SK-N-SH treated with all-trans-retinoic acid at 6 μM for 48 hours (cell line): ENCODE data around the gene CKM.
"Not testable (repeated sequence)": the region's sequence is repeated elsewhere in the genome, so short reads cannot be mapped to it uniquely, and the experiment has no call there.

ENCODE experiments used
- ARNTL ChIP-seq: fragments of 450-650 bp; formaldehyde crosslinking; IDR thresholded peaks from 2 replicates; pipeline ENCODE4 v1.5.0; 2020; ENCODE audit warnings: low read depth, mild to moderate bottlenecking, moderate library complexity, borderline replicate concordance
- CSDC2 ChIP-seq: fragments of 250-450 bp; sonication (Bioruptor Pico); IDR thresholded peaks from 2 replicates; pipeline ENCODE4 v1.5.0; 2020; ENCODE audit warnings: mild to moderate bottlenecking, moderate library complexity
- GLIS3 ChIP-seq: fragments of 250-450 bp; sonication (Bioruptor Pico); IDR thresholded peaks from 2 replicates; pipeline ENCODE4 v1.5.0; 2020; ENCODE audit warnings: mild to moderate bottlenecking, moderate library complexity
- OSR1 ChIP-seq: fragments of 250-450 bp; sonication (Bioruptor Pico); IDR thresholded peaks from 2 replicates; pipeline ENCODE4 v1.8.0; 2022; ENCODE audit warnings: moderate library complexity, mild to moderate bottlenecking, inconsistent platforms
- PPARA ChIP-seq: fragments of 250-450 bp; sonication (Bioruptor Pico); IDR thresholded peaks from 2 replicates; pipeline ENCODE4 v1.5.0; 2020; ENCODE audit warnings: mild to moderate bottlenecking, borderline replicate concordance
- RARB ChIP-seq: fragments of 250-450 bp; sonication (Bioruptor Pico); IDR thresholded peaks from 2 replicates; pipeline ENCODE4 v1.8.0; 2021; ENCODE audit warnings: mild to moderate bottlenecking, moderate library complexity
- SNAI2 ChIP-seq: fragments of 250-450 bp; sonication (Bioruptor Pico); IDR thresholded peaks from 2 replicates; pipeline ENCODE4 v1.5.0; 2020; ENCODE audit warnings: mild to moderate bottlenecking, moderate library complexity
- ZC3H10 ChIP-seq: fragments of 250-450 bp; sonication (Bioruptor Pico); IDR thresholded peaks from 2 replicates; pipeline ENCODE4 v1.5.1; 2021; ENCODE audit warnings: mild to moderate bottlenecking, moderate library complexity
- ZFP3 ChIP-seq: fragments of 250-450 bp; sonication (Bioruptor Pico); IDR thresholded peaks from 2 replicates; pipeline ENCODE4 v1.5.0; 2020; ENCODE audit warnings: mild to moderate bottlenecking, moderate library complexity
- ZNF565 ChIP-seq: fragments of 450-650 bp; formaldehyde crosslinking; conservative IDR thresholded peaks from 2 replicates; pipeline ENCODE4 v1.5.0; 2020; ENCODE audit warnings: low read depth, mild to moderate bottlenecking, moderate library complexity
- ZNF8 ChIP-seq: fragments of 450-650 bp; formaldehyde crosslinking; IDR thresholded peaks from 2 replicates; pipeline ENCODE4 v1.5.0; 2020; ENCODE audit warnings: mild to moderate bottlenecking, moderate library complexity
- TF ChIP-seq, protein P1 (sequence below): fragments of 250-450 bp; sonication (Bioruptor Pico); IDR thresholded peaks from 2 replicates; pipeline ENCODE4 v1.5.1; 2020; ENCODE audit warnings: low read depth, mild to moderate bottlenecking, moderate library complexity
- TF ChIP-seq, protein P2 (sequence below): fragments of 250-450 bp; sonication (Bioruptor Pico); IDR thresholded peaks from 2 replicates; pipeline ENCODE4 v1.5.1; 2021; ENCODE audit warnings: mild to moderate bottlenecking, moderate library complexity
- TF ChIP-seq, protein P3 (sequence below): fragments of 250-450 bp; sonication (Bioruptor Pico); IDR thresholded peaks from 2 replicates; pipeline ENCODE4 v1.8.0; 2021; ENCODE audit warnings: low read depth, mild to moderate bottlenecking, moderate library complexity, borderline replicate concordance

DNA sequence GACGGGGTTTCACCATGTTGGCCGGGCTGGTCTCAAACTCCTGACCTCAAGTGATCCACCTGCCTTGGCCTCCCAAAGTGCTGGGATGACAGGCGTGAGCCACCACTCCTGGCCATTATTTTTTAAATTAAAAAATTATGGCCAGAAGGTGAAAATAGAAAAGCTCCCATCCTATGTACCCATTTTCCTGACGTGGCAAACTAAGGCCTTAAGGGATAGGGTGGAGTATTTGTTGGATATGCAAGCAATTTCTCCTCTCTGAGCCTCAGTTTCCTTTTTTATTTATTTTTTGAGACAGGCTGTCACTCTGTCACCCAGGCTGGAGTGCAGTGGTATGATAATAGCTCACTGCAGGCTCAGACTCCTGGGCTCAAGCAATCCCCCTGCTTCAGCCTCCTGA, 12.2 kb upstream of the CKM start:
- TF ChIP-seq ARNTL (CRISPR knock-in tag); ZNF8 (CRISPR knock-in tag); OSR1 (CRISPR knock-in tag); CSDC2 (CRISPR knock-in tag); ZC3H10 (CRISPR knock-in tag); SNAI2 (CRISPR knock-in tag); PPARA (CRISPR knock-in tag); RARB (CRISPR knock-in tag); GLIS3; ZFP3 (CRISPR knock-in tag); ZNF565 (CRISPR knock-in tag): not testable (repeated sequence)
- TF ChIP-seq, protein P1, sequence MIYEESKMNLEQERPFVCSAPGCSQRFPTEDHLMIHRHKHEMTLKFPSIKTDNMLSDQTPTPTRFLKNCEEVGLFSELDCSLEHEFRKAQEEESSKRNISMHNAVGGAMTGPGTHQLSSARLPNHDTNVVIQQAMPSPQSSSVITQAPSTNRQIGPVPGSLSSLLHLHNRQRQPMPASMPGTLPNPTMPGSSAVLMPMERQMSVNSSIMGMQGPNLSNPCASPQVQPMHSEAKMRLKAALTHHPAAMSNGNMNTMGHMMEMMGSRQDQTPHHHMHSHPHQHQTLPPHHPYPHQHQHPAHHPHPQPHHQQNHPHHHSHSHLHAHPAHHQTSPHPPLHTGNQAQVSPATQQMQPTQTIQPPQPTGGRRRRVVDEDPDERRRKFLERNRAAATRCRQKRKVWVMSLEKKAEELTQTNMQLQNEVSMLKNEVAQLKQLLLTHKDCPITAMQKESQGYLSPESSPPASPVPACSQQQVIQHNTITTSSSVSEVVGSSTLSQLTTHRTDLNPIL (CRISPR knock-in tag): not testable (repeated sequence)
- TF ChIP-seq, protein P2, sequence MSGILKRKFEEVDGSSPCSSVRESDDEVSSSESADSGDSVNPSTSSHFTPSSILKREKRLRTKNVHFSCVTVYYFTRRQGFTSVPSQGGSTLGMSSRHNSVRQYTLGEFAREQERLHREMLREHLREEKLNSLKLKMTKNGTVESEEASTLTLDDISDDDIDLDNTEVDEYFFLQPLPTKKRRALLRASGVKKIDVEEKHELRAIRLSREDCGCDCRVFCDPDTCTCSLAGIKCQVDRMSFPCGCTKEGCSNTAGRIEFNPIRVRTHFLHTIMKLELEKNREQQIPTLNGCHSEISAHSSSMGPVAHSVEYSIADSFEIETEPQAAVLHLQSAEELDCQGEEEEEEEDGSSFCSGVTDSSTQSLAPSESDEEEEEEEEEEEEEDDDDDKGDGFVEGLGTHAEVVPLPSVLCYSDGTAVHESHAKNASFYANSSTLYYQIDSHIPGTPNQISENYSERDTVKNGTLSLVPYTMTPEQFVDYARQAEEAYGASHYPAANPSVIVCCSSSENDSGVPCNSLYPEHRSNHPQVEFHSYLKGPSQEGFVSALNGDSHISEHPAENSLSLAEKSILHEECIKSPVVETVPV (CRISPR knock-in tag): not testable (repeated sequence)
- TF ChIP-seq, protein P3, sequence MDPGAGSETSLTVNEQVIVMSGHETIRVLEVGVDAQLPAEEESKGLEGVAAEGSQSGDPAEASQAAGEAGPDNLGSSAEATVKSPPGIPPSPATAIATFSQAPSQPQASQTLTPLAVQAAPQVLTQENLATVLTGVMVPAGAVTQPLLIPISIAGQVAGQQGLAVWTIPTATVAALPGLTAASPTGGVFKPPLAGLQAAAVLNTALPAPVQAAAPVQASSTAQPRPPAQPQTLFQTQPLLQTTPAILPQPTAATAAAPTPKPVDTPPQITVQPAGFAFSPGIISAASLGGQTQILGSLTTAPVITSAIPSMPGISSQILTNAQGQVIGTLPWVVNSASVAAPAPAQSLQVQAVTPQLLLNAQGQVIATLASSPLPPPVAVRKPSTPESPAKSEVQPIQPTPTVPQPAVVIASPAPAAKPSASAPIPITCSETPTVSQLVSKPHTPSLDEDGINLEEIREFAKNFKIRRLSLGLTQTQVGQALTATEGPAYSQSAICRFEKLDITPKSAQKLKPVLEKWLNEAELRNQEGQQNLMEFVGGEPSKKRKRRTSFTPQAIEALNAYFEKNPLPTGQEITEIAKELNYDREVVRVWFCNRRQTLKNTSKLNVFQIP (CRISPR knock-in tag): not testable (repeated sequence)
